ENCODE data around the gene TMEM178B.

Gene TMEM178B

DNA sequence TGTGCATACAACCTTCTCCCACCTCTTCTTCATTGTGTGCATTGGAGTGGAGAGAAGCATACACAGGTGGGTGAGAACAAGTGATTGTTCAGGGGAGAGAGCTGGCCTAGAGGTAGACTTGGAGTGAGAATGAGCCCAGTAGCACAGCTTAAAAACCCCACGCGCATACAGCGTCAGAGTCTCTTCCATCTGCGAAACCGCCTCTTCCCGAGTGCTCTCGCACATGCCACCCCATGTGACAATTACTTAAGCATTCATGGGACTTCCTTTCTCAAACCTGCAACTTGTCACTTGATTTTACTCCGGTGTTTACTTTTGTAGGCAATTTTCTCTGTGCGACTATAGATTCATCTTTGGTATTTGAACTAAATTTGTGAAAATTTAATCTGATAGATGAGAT lies 300.6 kb downstream of the TMEM178B start:
- DNase-seq (ENCODE audit: low read depth in 1 of 2, low spot score in 1 of 2): no peak
- Histone ChIP-seq H3K4me3 (replicated peaks; ENCODE audit: insufficient read depth, low read length) (no peak overlapping the region), H3K27ac (replicated peaks) (no peak overlapping the region), H3K27me3 (ENCODE audit: insufficient read depth, poor library complexity, severe bottlenecking) (peaks cover 4% of the 10 kb centered on the region)
- TF ChIP-seq, protein P1, sequence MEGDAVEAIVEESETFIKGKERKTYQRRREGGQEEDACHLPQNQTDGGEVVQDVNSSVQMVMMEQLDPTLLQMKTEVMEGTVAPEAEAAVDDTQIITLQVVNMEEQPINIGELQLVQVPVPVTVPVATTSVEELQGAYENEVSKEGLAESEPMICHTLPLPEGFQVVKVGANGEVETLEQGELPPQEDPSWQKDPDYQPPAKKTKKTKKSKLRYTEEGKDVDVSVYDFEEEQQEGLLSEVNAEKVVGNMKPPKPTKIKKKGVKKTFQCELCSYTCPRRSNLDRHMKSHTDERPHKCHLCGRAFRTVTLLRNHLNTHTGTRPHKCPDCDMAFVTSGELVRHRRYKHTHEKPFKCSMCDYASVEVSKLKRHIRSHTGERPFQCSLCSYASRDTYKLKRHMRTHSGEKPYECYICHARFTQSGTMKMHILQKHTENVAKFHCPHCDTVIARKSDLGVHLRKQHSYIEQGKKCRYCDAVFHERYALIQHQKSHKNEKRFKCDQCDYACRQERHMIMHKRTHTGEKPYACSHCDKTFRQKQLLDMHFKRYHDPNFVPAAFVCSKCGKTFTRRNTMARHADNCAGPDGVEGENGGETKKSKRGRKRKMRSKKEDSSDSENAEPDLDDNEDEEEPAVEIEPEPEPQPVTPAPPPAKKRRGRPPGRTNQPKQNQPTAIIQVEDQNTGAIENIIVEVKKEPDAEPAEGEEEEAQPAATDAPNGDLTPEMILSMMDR (IDR thresholded peaks at IDR 0.05; ENCODE audit: insufficient read depth, low read length): no peak
- TF ChIP-seq POLR2AphosphoS5 (IDR thresholded peaks at IDR 0.05; ENCODE audit: low read depth) (no peak), SPI1 (IDR thresholded peaks at IDR 0.05; ENCODE audit: borderline replicate concordance, low read depth) (no peak), GABPA (IDR thresholded peaks at IDR 0.05; ENCODE audit: low read depth) (no peak)
- TF ChIP-seq, protein P2, sequence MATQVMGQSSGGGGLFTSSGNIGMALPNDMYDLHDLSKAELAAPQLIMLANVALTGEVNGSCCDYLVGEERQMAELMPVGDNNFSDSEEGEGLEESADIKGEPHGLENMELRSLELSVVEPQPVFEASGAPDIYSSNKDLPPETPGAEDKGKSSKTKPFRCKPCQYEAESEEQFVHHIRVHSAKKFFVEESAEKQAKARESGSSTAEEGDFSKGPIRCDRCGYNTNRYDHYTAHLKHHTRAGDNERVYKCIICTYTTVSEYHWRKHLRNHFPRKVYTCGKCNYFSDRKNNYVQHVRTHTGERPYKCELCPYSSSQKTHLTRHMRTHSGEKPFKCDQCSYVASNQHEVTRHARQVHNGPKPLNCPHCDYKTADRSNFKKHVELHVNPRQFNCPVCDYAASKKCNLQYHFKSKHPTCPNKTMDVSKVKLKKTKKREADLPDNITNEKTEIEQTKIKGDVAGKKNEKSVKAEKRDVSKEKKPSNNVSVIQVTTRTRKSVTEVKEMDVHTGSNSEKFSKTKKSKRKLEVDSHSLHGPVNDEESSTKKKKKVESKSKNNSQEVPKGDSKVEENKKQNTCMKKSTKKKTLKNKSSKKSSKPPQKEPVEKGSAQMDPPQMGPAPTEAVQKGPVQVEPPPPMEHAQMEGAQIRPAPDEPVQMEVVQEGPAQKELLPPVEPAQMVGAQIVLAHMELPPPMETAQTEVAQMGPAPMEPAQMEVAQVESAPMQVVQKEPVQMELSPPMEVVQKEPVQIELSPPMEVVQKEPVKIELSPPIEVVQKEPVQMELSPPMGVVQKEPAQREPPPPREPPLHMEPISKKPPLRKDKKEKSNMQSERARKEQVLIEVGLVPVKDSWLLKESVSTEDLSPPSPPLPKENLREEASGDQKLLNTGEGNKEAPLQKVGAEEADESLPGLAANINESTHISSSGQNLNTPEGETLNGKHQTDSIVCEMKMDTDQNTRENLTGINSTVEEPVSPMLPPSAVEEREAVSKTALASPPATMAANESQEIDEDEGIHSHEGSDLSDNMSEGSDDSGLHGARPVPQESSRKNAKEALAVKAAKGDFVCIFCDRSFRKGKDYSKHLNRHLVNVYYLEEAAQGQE (IDR thresholded peaks at IDR 0.05; ENCODE audit: insufficient replicate concordance, low read depth): no peak

DNA sequence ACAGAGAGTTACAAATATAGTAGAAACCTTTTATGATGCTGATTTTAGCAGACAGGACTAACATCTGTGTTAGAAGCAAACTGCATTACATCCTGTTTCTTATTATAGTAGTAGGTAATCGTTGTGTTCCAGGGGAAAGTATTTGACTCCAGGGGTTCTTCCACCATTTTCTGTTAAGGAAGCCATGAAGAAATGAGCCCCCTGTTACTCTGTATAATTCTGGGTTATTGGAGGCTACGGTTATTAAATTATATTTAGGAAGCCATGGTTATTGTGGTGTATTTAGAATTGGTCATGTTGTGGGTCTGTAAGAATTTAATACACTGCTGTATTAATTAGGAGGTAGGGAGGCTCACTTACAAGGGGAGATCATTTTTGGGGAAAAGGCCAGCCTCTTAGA lies 301.6 kb downstream of the TMEM178B start:
- no peak overlapping the region for H3K27ac ChIP-seq (replicated peaks)
- H3K4me3 ChIP-seq (replicated peaks; ENCODE audit: insufficient read depth, low read length): no peak overlapping the region
- H3K27me3 ChIP-seq (ENCODE audit: insufficient read depth, poor library complexity, severe bottlenecking): peaks cover 4% of the 10 kb centered on the region
- no peak for DNase-seq (ENCODE audit: low read depth in 1 of 2, low spot score in 1 of 2)
- TF ChIP-seq, protein P1 (IDR thresholded peaks at IDR 0.05; ENCODE audit: insufficient read depth, low read length): no peak
- no peak for TF ChIP-seq POLR2AphosphoS5 (IDR thresholded peaks at IDR 0.05; ENCODE audit: low read depth)
- TF ChIP-seq GABPA (IDR thresholded peaks at IDR 0.05; ENCODE audit: low read depth): no peak
- TF ChIP-seq SPI1 (IDR thresholded peaks at IDR 0.05; ENCODE audit: borderline replicate concordance, low read depth): no peak
- TF ChIP-seq, protein P2 (IDR thresholded peaks at IDR 0.05; ENCODE audit: insufficient replicate concordance, low read depth): no peak

DNA sequence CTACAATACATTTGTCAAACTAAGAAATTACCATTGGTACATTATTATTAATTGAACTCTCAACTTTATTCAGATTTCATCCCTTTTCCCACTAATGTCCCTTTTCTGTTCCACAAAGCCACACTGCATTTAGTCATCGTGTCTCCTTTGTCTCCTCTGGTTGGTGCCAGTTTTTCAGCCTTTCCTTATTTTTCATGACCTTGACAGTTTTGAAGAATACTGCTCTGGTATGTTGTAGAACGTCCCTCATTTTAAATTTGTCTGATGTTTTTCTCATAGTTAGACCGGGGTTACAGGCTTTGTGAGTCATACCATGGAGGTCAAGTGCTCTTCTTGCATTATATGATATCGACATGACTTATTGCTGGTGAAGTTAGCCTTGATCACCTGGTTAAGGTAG lies 304.0 kb downstream of the TMEM178B start:
- H3K4me3 ChIP-seq (replicated peaks; ENCODE audit: insufficient read depth, low read length): no peak overlapping the region

More for the DNA sequence above, 304.0 kb downstream of the TMEM178B start:
- Histone ChIP-seq H3K27me3 (ENCODE audit: insufficient read depth, poor library complexity, severe bottlenecking) (peaks cover 8% of the 10 kb centered on the region), H3K27ac (replicated peaks) (no peak overlapping the region)
- TF ChIP-seq SPI1 (IDR thresholded peaks at IDR 0.05; ENCODE audit: borderline replicate concordance, low read depth) (no peak), GABPA (IDR thresholded peaks at IDR 0.05; ENCODE audit: low read depth) (no peak), POLR2AphosphoS5 (IDR thresholded peaks at IDR 0.05; ENCODE audit: low read depth) (no peak)
- TF ChIP-seq, protein P1 (IDR thresholded peaks at IDR 0.05; ENCODE audit: insufficient read depth, low read length): no peak
- TF ChIP-seq, protein P2 (IDR thresholded peaks at IDR 0.05; ENCODE audit: insufficient replicate concordance, low read depth): no peak
- DNase-seq (ENCODE audit: low read depth in 1 of 2, low spot score in 1 of 2): no peak
